K562 (cell line): ENCODE data around the gene KRTAP2-3.
"Not testable (repeated sequence)": the region's sequence is repeated elsewhere in the genome, so short reads cannot be mapped to it uniquely, and the experiment has no call there.

Source experiments
- CTCF ChIP-seq, 3 experiments: IDR thresholded peaks in 2 of 3; conservative IDR thresholded peaks in 1 of 3; 2 replicates each; pipeline ENCODE4 v1.5.1; 2011 to 2012; ENCODE audit warnings: low read length in 3 of 3, mild to moderate bottlenecking in 3 of 3, control low read depth in 2 of 3, improper control_type of control experiment in 1 of 3, inconsistent platforms in 1 of 3, low read depth in 1 of 3, mixed read lengths in 1 of 3, moderate library complexity in 1 of 3; ENCODE audit not compliant: insufficient read depth in 2 of 3
- ESRRA ChIP-seq: fragments of 450-650 bp; IDR thresholded peaks from 2 replicates; pipeline ENCODE4 v1.6.1; 2014; ENCODE audit warnings: low read depth, mild to moderate bottlenecking, moderate library complexity, borderline replicate concordance
- HDAC3 ChIP-seq: fragments of 450-650 bp; IDR thresholded peaks from 2 replicates; pipeline ENCODE4 v1.6.1; 2018; ENCODE audit warnings: borderline replicate concordance, mild to moderate bottlenecking, moderate library complexity; ENCODE audit not compliant: partially characterized antibody
- HNRNPUL1 ChIP-seq: fragments of 200-400 bp; formaldehyde crosslinking; IDR thresholded peaks from 2 replicates; pipeline ENCODE4 v1.6.1; 2017; ENCODE audit warnings: low read length
- POLR2AphosphoS5 ChIP-seq: IDR thresholded peaks from 2 replicates; pipeline ENCODE4 v1.6.1; 2011; ENCODE audit warnings: mild to moderate bottlenecking, low read depth, low read length, moderate library complexity; ENCODE audit not compliant: control insufficient read depth, insufficient read depth
- PRPF4 ChIP-seq: fragments of 200-400 bp; formaldehyde crosslinking; IDR thresholded peaks from one replicate; pipeline ENCODE4 v1.6.1; 2017; ENCODE audit warnings: low read length, low read depth, mild to moderate bottlenecking; ENCODE audit not compliant: insufficient read depth, poor library complexity, severe bottlenecking
- SIRT6 ChIP-seq: IDR thresholded peaks from one replicate; pipeline ENCODE4 v1.6.1; 2012; ENCODE audit warnings: low read depth, mild to moderate bottlenecking, control low read depth, inconsistent platforms, low read length, moderate library complexity
- TAF7 ChIP-seq: fragments of 450-650 bp; IDR thresholded peaks from 2 replicates; pipeline ENCODE4 v1.6.1; 2016; ENCODE audit warnings: missing genetic modification characterization, missing compliant biosample characterization
- TAL1 ChIP-seq: fragments of 450-650 bp; IDR thresholded peaks from 2 replicates; pipeline ENCODE4 v1.6.1; 2016; ENCODE audit warnings: mild to moderate bottlenecking
- ZBTB33 ChIP-seq: sonication (generic); formaldehyde crosslinking; IDR thresholded peaks from 2 replicates; pipeline ENCODE4 v1.8.1; 2023; ENCODE audit warnings: mild to moderate bottlenecking, missing genetic modification reagents
- ZNF232 ChIP-seq: sonication (generic); formaldehyde crosslinking; IDR thresholded peaks from 2 replicates; pipeline ENCODE4 v1.8.0; 2022; ENCODE audit warnings: mild to moderate bottlenecking, missing genetic modification reagents

- not testable (repeated sequence) for TF ChIP-seq TAL1; ZNF232; HNRNPUL1; CTCF (IDR thresholded peaks at IDR 0.05 in 2 of 3, conservative IDR thresholded peaks at IDR 0.05 in 1 of 3; ENCODE audit: insufficient read depth in 2 of 3, low read depth in 1 of 3, low read length in 3 of 3); TAF7 (tag); POLR2AphosphoS5; PRPF4; ZBTB33; SIRT6; ESRRA; HDAC3
Observed at GRCh38 chr17:41108728-41109386, 48.9 kb upstream of the KRTAP2-3 start.
